CD4-positive, alpha-beta T cell (primary cell): Measurements from ENCODE around the gene RPS27A. TPM values are rescaled to one million over a fixed set of nuclear protein-coding genes. Genes with fewer than 3 reads are reported as not detected.

Experiments
- ATAC-seq: fragments of 200-7000 bp; cut with Tn5 transposase; one replicate; pipeline ENCODE4 v1.10.0; 2022; ENCODE audit warnings: mild to moderate bottlenecking; ENCODE audit not compliant: poor library complexity
- CTCF ChIA-PET: fragments of 350-600 bp; sonication (Branson Sonifier 250); formaldehyde crosslinking; loops from one replicate; lab custom pipeline; 2021; ENCODE audit warnings: antibody characterized with exemption, inconsistent platforms; lab: Charles Lee
- POLR2A ChIA-PET: fragments of 350-600 bp; sonication (Branson Sonifier 250); formaldehyde crosslinking; loops from one replicate; lab custom pipeline; 2021; ENCODE audit warnings: antibody characterized with exemption, inconsistent platforms; lab: Charles Lee
- DNase-seq, 14 experiments: peaks; one replicate each; pipeline ENCODE4 v3.0.0-alpha.2; 2013 to 2020; ENCODE audit warnings: mixed read lengths in 2 of 14
- H3K27ac ChIP-seq, 2 donors: one replicate each; pipeline versions ENCODE4 v1.5.1 to v1.7.0; 2013; ENCODE audit warnings: low read length in 2 of 2, low read depth in 1 of 2, mild to moderate bottlenecking in 1 of 2
- H3K27me3 ChIP-seq, 2 experiments: 1 replicate in 1 of 2; 2 replicates in 1 of 2; pipeline versions ENCODE4 v1.6.1 to v1.7.0; 2013; ENCODE audit warnings: low read length in 2 of 2, control low read depth in 1 of 2, mild to moderate bottlenecking in 1 of 2, moderate library complexity in 1 of 2; ENCODE audit not compliant: insufficient read depth in 2 of 2, control insufficient read depth in 1 of 2
- H3K36me3 ChIP-seq: one replicate; pipeline ENCODE4 v1.6.1; 2013; ENCODE audit warnings: low read length, control low read depth; ENCODE audit not compliant: insufficient read depth
- H3K4me1 ChIP-seq: one replicate; pipeline ENCODE4 v1.6.1; 2013; ENCODE audit warnings: low read length, control low read depth; ENCODE audit not compliant: insufficient read depth
- H3K4me3 ChIP-seq: one replicate; pipeline ENCODE4 v1.5.1; 2013; ENCODE audit warnings: mild to moderate bottlenecking, low read length, moderate library complexity
- H3K9me3 ChIP-seq, 2 experiments: 1 replicate in 1 of 2; 2 replicates in 1 of 2; pipeline versions ENCODE4 v1.6.1 to v1.7.0; 2013; ENCODE audit warnings: low read length in 2 of 2, mild to moderate bottlenecking in 2 of 2, control low read depth in 1 of 2, moderate library complexity in 1 of 2; ENCODE audit not compliant: control insufficient read depth in 1 of 2, insufficient read depth in 1 of 2
- H3K27ac Mint-ChIP-seq: one replicate; pipeline ENCODE4 v1.8.0; 2020; ENCODE audit warnings: mixed read lengths
- H3K27me3 Mint-ChIP-seq: one replicate; pipeline ENCODE4 v1.8.0; 2021; ENCODE audit warnings: mixed read lengths
- H3K36me3 Mint-ChIP-seq: one replicate; pipeline ENCODE4 v1.8.0; 2021; ENCODE audit warnings: low read depth, mixed read lengths
- H3K4me1 Mint-ChIP-seq: one replicate; pipeline ENCODE4 v1.8.0; 2021; ENCODE audit warnings: low read depth, mixed read lengths
- H3K4me3 Mint-ChIP-seq: one replicate; pipeline ENCODE4 v1.8.0; 2020; ENCODE audit warnings: mild to moderate bottlenecking, mixed read lengths
- H3K9me3 Mint-ChIP-seq: one replicate; pipeline ENCODE4 v1.8.0; 2020; ENCODE audit warnings: mixed read lengths
- CTCF ChIP-seq: fragments of 200-600 bp; IDR thresholded peaks from one replicate; pipeline ENCODE4 v1.8.0; 2022; ENCODE audit warnings: antibody characterized with exemption, mild to moderate bottlenecking
- intact Hi-C, 2 experiments: fragments of 100-400 bp; cut with DNase I in 1 of 2; cut with micrococcal nuclease in 1 of 2; formaldehyde crosslinking; loops; one replicate each; pipeline versions ENCODE4 v1.15.1 to v1.9.0; 2023 to 2025; cut with DNase I, micrococcal nuclease
- total RNA-seq, 174 experiments: library from RNA in 2 of 174; stranded (reverse) in 2 of 174; gene quantifications; one replicate each; pipeline ENCODE4 v1.2.3 and lab custom pipeline; 2021 to 2026

The RPS27A gene
- total RNA-seq, 2 experiments from 2014 or later, result 2,201 to 2,315 TPM

DNA sequence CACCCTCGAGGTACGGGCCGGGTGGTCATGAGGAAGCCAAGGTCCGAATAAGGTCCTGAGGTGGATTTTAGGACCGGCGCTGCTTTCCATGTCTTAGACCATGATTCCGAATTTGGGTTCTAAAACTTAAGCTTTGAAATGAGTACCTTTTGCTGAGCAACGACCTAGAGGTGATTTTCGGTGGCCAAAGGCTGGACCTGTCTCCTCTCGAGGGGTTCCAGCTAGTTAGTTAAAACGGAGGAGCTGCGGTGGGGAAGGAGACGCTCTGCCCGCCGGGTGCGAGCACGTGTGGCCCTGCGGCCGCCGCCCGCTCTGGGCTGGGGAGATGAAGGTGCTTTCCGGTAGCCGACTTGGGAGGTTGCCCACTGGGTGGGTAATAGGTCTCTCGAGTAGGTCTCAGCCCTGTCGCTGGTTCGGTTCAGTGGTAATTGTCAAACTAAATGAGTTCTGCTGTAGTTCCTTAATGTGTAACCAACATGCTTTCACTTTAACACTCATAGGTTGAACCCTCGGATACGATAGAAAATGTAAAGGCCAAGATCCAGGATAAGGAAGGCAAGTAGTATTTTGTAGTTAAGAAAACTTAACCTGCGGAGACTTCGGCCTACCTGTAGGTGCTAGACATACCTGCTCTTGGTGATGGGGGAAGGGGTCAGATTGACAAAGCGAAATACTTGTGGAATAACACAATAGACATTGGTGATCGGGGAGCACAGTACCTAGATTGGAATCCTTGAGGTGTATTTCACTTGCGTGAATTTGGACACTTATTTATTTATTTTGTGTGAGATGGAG is 572 bp downstream of the RPS27A start:
- H3K27ac Mint-ChIP-seq, result peak overlapping the region; percentile 92
- peaks cover 2% of the 10 kb centered on the region for H3K9me3 Mint-ChIP-seq

GRCh38 chr2:55233658-55233940 is 1.1 kb downstream of the RPS27A start:
- no peak for TF ChIP-seq CTCF
- ATAC-seq, result no peak
- Histone ChIP-seq H3K27ac (peak overlapping the region; percentile 97 to 100), H3K4me3 (peak overlapping the region; percentile 77), H3K27me3 (no peaks in the 10 kb centered on the region), H3K9me3 (no peaks in the 10 kb centered on the region), H3K36me3 (peaks cover 42% of the 10 kb centered on the region), H3K4me1 (peaks cover 23% of the 10 kb centered on the region)
- ChIA-PET POLR2A (no interaction called here), CTCF (no interaction called here)
- no peak for DNase-seq
- Mint-ChIP-seq H3K4me3 (peak overlapping the region; percentile 95), H3K36me3 (peaks cover 63% of the 10 kb centered on the region), H3K4me1 (peaks cover 70% of the 10 kb centered on the region), H3K9me3 (no peaks in the 10 kb centered on the region), H3K27ac (peak overlapping the region; percentile 92), H3K27me3 (no peaks in the 10 kb centered on the region)
- intact Hi-C loops, result loop anchor here (2.0 to 10.0 kb wide), 8 partner anchors 33 to 1449 kb away; partner anchors contain the start of genes CFAP36 (in 2 of the 2), ASB3 (in 1 of the 2), ERLEC1 (in 1 of the 2) and PPP4R3B (in 1 of the 2)

More for the DNA sequence above, 572 bp downstream of the RPS27A start:
- peaks cover 76% of the 10 kb centered on the region for H3K4me1 Mint-ChIP-seq
- ChIA-PET POLR2A (interaction anchor here (0.6 to 1.8 kb wide), 22 partner anchors 9 to 1466 kb away, joined by 3 to 71 read pairs (median 4); partner anchors contain the start of genes ACYP2, CFAP36, CHAC2 and MTIF2), CTCF (interaction anchor here (0.9 to 1.4 kb wide), 3 partner anchors 9 to 13 kb away, joined by 4 to 7 read pairs (median 4); no protein-coding TSS in a partner anchor)
- no peaks in the 10 kb centered on the region for H3K9me3 ChIP-seq
- H3K27ac ChIP-seq, result peak overlapping the region; percentile 97 to 100
- H3K36me3 ChIP-seq, result peaks cover 40% of the 10 kb centered on the region
- H3K4me3 ChIP-seq, result peak overlapping the region; percentile 77
- DNase-seq, result peak; percentile 17 to 85 (median 46)
- no peak for TF ChIP-seq CTCF
- H3K27me3 ChIP-seq, result no peaks in the 10 kb centered on the region
- intact Hi-C loops, result loop anchor here (1.0 to 10.0 kb wide), 9 partner anchors 34 to 1448 kb away; partner anchors contain the start of genes CFAP36 (in 2 of the 2), ASB3 (in 1 of the 2), ERLEC1 (in 1 of the 2) and PPP4R3B (in 1 of the 2)
- peak overlapping the region; percentile 95 for H3K4me3 Mint-ChIP-seq
- peaks cover 27% of the 10 kb centered on the region for H3K4me1 ChIP-seq
- ATAC-seq, result peak; percentile 28
- H3K27me3 Mint-ChIP-seq, result no peaks in the 10 kb centered on the region
- H3K36me3 Mint-ChIP-seq, result peaks cover 63% of the 10 kb centered on the region

GRCh38 chr2:55235724-55236538 is 3.4 kb downstream of the RPS27A start:
- Histone ChIP-seq H3K36me3 (peaks cover 51% of the 10 kb centered on the region), H3K4me1 (peaks cover 23% of the 10 kb centered on the region), H3K27me3 (no peaks in the 10 kb centered on the region), H3K9me3 (no peaks in the 10 kb centered on the region), H3K27ac (peak overlapping the region in 1 of 2 donors; percentile 10), H3K4me3 (no peak overlapping the region)
- Mint-ChIP-seq H3K27ac (peak overlapping the region; percentile 92), H3K9me3 (no peaks in the 10 kb centered on the region), H3K27me3 (no peaks in the 10 kb centered on the region), H3K4me3 (peak overlapping the region; percentile 45), H3K36me3 (peaks cover 70% of the 10 kb centered on the region), H3K4me1 (peaks cover 58% of the 10 kb centered on the region)
- CTCF ChIA-PET, result no interaction called here
- TF ChIP-seq CTCF, result no peak
- POLR2A ChIA-PET, result no interaction called here
- no peak for ATAC-seq
- intact Hi-C loops, result loop anchor here in 1 of 2 experiments (5.0 to 10.0 kb wide), 3 partner anchors 181 to 1451 kb away; partner anchors contain the start of genes ASB3, CCDC88A and ERLEC1
- no peak for DNase-seq
